HG03139 (cell line): ENCODE results near the gene TUBGCP5.

ENCODE experiments used
- ATAC-seq: cut with Tn5 transposase; IDR thresholded peaks from one replicate; pipeline ENCODE4 v1.9.1; 2021; ENCODE audit not compliant: unreplicated experiment

Gene TUBGCP5

DNA sequence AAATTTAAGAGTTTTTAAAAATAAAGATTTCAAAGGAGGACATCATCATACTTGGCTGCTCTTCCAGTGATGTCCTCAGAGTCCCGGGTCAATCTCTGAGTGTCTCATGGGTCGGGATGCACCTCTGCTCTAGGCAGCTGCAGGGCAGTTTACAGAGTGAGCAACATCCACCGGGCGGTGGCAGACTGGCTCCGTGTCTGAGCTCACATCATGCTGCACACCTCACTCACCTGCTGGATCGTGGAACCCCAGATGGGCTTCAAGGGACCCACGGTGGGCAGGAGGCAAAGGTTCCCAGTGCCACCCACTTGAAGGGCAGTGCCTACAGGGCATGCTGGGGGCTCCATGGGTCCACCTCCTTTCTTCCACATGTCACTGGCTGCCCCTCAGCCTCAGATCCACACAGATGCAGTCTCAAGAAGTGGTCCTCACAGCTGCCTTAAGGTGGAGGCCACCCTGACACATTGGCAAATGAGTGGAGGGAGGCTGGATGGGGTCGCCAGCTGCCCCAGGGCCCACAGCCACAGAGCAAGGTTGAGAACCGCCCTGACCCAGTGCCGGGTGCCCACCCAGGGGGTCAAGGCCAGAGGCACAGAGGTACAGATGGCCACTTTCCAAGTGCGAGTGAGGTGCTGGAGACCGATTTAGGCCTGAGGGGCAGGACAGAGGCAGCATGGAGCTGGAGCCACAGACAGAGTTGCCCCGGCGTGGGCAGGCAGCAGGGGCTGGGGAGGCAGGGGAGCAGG is 84.4 kb downstream of the TUBGCP5 start:
- ATAC-seq, result no peak

DNA sequence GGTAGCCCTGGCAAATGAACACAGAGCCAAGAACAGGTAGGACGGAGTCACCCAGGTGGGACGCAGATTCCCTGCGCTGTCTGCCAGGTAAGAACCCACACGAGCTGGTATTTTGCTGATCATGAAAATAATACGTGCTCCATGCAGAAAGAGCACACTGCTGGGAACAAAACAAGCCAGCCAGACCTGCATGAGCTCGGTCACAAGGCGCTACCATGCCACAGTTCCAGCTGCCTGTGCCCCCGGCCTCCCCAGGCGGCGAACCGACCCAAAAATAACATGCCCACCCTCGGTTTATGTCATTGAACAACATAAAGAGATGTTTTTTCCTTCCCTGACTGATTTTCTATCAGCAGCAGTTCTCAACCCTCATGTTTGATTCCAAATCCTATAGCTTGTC is 85.0 kb downstream of the TUBGCP5 start:
- ATAC-seq, result no peak

DNA sequence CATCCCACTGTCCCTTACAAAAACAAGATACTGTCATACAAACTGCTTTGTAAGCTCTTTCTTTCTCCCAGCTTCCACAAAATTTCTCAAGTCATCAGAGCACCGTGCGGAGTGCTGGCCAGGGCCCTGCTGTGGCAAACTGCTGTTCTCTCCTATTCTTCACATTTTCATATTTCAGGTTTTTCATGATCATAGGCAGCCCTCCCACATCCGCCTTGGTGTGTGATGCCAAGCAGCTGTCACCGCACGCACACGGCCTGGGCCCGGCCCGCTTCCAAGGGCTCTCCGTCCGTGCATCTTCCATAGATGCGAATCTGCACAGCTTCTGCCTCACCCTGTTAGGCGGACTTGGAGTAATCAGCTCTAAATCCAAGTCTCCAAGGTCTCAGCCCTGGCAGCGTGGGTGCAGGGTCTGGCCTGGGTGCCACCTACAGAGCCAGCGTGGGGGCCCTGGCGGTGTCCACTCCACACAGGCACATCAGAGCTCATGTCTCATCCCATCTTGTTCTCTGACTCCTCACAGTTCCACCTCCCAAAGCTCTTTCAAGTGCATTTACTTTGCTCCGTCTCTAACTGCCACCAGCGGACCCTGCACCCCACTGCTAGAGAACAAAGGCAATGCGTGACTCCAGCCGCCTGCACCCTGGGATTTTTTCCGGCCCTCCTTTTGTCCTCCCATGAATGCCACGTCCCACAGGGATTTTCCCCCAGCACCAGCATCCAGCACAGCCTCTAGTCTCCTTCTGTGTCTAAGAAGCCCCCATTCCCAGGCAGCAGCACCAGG is 86.4 kb downstream of the TUBGCP5 start:
- no peak for ATAC-seq

DNA sequence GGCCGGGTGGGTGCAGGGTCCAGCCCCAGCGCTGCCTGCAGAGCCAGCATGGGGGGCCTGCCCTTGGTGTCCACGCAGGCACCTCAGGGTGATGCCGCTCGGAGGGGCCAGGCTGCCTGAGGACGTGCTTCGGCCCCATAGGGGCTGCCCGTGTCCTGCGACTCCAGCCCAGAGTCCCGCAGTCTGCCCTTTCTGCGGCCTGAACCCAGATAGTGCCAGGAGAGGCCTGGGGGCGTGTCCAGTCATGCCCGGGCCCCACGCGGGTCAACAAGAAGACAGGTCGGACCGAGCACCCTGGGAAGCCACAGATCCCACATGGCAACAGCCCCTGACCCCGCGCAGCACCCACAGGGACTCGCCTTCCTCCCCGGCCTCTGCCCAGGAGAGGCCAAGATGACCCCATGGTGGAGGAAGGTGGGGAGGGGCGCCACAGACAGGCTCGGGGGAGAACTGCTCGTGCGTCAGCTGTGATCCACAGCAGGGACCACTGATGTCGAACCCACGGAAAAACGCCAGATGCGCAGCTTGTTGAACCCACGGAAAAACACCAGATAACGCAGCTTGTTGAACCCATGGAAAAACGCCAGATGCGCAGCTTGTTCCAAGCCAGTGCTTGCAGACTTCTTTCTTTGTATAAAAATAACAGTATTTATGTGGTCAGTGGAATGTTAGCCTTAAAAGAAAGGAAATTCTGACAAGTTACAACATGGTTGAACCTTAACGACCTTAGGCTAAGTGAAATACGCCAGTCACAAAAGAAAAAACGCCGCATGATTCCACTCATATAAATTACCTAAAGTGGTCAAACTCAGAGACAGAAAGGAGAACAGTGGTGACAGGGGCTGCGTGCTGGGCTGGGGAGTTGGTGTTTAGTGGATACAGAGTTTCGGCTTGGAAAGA is 87.7 kb downstream of the TUBGCP5 start:
- ATAC-seq, result no peak

DNA sequence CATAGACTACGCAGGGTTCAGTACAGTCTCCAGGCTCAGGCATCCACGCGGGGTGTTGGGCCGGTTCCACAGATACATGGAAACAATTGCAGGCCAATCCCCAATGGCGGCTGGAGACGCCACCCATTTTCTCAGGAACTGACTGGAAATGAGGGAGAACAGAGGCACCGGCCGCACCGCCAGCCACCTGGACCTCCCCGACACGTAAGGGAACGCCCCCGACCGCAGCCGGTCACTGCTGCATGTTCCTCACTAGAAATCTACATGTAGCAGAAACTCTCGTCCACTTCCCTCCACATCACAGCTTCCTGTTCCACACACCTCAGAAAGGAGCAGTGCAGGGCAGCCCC is 88.4 kb downstream of the TUBGCP5 start:
- no peak for ATAC-seq

DNA sequence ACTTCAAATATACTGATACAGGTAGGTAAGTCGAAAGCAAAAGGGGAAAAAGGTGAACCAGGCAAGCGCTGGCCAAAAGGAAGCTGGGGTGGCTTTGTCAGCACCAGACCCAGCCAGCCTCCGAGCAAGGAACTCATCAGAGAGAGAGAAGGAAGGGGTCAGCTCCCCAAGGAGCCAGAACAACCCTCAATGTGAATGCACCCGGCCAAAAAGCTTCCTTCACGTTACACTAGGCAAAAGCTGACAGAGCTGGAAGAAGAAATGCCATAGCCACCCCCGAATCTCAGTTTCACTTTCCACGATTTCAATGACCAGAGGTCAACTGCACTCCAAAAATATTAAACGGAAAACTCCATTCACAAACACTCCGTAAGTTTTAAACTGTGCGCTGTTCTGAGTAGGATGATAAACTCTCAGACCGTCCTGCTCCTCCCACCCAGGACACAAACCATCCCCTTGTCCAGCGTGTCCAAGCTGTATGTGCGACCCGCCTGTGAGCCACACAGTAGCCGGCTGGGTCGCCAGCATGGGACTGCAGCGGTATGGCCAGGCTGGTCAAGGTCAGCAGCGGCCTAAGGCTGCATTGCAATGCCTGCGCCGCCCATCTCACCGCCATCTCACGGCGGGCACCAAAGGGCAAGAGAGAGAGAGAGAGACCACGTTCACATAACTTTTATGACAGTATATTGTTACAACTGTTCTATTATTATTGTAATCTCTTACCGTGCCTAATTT is 88.9 kb downstream of the TUBGCP5 start:
- no peak for ATAC-seq
